Activated T-helper 17 cell treated with anti-CD3 and anti-CD28 coated beads, Interleukin-2, amount 50 U/mL, for 72 hours (primary cell): ENCODE data around the gene KMT5B. TPM values are rescaled to one million over a fixed set of nuclear protein-coding genes. Genes with fewer than 3 reads are reported as not detected.
A peak's percentile ranks its signal among the peaks of the same experiment; 100 is the strongest.

ENCODE experiments used
- ATAC-seq: fragments of 150-1000 bp; cut with Tn5 transposase; replicated peaks from 2 replicates; pipeline ENCODE4 v1.10.0; 2021; ENCODE audit warnings: mild to moderate bottlenecking, moderate library complexity
- H3K27ac Mint-ChIP-seq: one replicate; pipeline ENCODE4 v1.8.0; 2022; ENCODE audit warnings: mixed read lengths
- H3K27me3 Mint-ChIP-seq: one replicate; pipeline ENCODE4 v1.8.0; 2022; ENCODE audit warnings: mixed read lengths
- H3K36me3 Mint-ChIP-seq: one replicate; pipeline ENCODE4 v1.8.0; 2022; ENCODE audit warnings: low read depth, mild to moderate bottlenecking, mixed read lengths
- H3K4me1 Mint-ChIP-seq: one replicate; pipeline ENCODE4 v1.8.0; 2022; ENCODE audit warnings: mixed read lengths
- H3K4me3 Mint-ChIP-seq: one replicate; pipeline ENCODE4 v1.8.0; 2022; ENCODE audit warnings: mild to moderate bottlenecking, mixed read lengths
- H3K9me3 Mint-ChIP-seq: one replicate; pipeline ENCODE4 v1.8.0; 2022; ENCODE audit warnings: mixed read lengths
- total RNA-seq, 2 donors: library from RNA; stranded (reverse); gene quantifications; one replicate each; pipeline ENCODE4 v1.2.3, GENCODE V29; 2022

KMT5B gene
- total RNA-seq, 2 donors from 2014 or later: 20.1 to 30.0 TPM

DNA sequence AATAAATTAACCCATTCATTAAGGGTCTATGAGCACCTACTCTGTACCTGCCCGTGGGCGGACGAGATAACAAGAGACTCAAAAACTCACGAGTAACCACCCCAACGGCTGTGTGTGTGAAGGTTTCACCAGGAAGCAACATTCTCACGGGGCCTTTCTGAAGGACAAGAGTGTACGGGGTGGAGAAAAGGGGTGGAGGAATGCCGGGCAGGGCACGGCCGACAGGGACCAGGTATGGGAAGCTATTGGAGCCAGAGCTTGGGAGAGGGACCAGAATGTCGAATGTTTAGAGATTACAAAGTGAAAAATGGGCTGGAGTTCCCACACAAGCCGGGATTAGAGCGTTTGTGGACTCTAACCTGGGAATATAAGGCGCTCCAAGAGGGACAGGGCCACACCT is 1.6 kb downstream of the KMT5B start:
- Mint-ChIP-seq H3K36me3 (peaks cover 13% of the 10 kb centered on the region), H3K4me3 (peak overlapping the region; percentile 83), H3K9me3 (no peaks in the 10 kb centered on the region), H3K27me3 (no peaks in the 10 kb centered on the region), H3K27ac (peak overlapping the region; percentile 47), H3K4me1 (peaks cover 31% of the 10 kb centered on the region)
- ATAC-seq: no peak

DNA sequence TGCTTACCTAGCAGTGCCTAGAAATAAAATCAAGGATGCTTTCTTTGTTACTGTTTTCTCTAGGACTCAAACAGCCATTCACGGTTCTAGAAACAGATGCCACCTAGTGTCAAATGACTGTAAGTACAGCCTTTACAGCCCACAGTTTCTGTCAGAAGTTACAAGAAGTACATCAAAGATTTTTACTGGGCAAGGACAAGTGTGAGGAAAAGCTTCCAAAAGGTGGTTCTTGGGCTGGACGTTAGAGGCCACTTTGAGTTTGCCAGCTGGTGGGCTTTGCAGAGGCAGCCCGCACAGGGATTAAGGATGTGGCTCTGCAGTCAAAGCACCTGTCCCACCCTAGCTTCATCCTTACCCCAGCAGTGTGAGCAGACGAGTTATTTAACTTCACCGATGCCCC is 6.9 kb downstream of the KMT5B start:
- Mint-ChIP-seq H3K4me3 (no peak overlapping the region), H3K4me1 (peaks cover 35% of the 10 kb centered on the region), H3K9me3 (no peaks in the 10 kb centered on the region), H3K27ac (no peak overlapping the region), H3K36me3 (no peaks in the 10 kb centered on the region), H3K27me3 (no peaks in the 10 kb centered on the region)
- ATAC-seq: peak; percentile 57

DNA sequence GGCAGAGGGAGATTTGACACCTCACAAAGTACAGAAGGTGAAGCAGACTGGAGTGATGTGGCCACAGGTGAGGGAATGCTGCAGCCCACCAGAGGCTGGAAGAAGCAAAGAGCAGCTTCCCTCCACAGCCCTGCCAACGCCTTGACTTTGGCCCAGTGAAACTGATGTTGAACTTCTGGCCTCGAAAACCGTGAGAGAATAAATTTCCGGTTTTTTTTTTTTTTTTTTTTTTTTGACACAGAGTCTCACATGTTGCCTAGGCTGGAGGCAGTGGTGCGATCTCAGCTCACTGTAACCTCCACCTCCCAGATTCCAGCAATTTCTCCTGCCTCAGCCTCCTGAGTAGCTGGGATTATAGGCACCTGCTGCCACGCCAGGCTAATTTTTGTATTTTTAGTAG is 8.7 kb downstream of the KMT5B start:
- Mint-ChIP-seq H3K27me3 (no peaks in the 10 kb centered on the region), H3K4me3 (no peak overlapping the region), H3K36me3 (no peaks in the 10 kb centered on the region), H3K4me1 (peaks cover 34% of the 10 kb centered on the region), H3K27ac (no peak overlapping the region), H3K9me3 (no peaks in the 10 kb centered on the region)
- no peak for ATAC-seq

DNA sequence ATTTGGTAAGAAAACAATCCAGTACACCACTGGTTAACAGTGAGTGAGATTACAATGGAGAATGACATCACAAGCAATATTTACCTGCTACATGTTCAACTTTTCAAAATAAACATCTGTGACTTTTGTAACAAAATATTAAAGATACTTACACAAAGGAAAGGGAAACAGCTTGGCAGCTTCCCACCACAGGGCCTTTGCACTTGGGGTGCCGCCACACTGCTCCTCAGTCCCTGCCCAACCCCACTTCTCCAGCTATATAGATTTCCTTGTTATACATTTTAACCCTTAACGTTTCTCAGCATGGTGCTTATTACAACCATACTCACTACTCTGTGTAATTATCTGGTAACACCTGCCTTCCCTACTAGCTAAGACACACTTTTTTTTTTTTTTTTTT is 10.9 kb downstream of the KMT5B start:
- Mint-ChIP-seq H3K27me3 (no peaks in the 10 kb centered on the region), H3K36me3 (no peaks in the 10 kb centered on the region), H3K4me1 (peaks cover 29% of the 10 kb centered on the region), H3K9me3 (no peaks in the 10 kb centered on the region), H3K27ac (no peak overlapping the region), H3K4me3 (no peak overlapping the region)
- no peak for ATAC-seq

DNA sequence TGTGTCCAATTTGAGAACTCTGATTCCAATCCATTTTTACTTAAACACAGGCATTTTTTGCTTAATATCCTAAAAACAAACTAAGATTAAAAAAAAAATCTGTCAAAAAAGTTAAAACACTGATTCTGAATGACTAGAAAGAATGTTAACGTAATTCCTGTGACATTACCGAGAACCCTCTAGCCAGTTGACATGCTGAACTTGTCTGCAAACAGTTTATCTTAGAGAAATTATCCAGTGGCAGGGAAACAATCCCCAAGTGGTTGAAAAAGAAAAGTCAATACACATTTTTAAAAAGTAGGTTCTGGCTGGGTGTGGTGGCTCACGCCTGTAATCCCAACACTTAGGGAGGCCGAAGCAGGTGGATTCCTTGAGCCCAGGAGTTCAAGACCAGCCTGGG is 11.6 kb downstream of the KMT5B start:
- Mint-ChIP-seq H3K27ac (no peak overlapping the region), H3K9me3 (no peaks in the 10 kb centered on the region), H3K27me3 (no peaks in the 10 kb centered on the region), H3K4me1 (peaks cover 31% of the 10 kb centered on the region), H3K4me3 (no peak overlapping the region), H3K36me3 (no peaks in the 10 kb centered on the region)
- no peak for ATAC-seq

DNA sequence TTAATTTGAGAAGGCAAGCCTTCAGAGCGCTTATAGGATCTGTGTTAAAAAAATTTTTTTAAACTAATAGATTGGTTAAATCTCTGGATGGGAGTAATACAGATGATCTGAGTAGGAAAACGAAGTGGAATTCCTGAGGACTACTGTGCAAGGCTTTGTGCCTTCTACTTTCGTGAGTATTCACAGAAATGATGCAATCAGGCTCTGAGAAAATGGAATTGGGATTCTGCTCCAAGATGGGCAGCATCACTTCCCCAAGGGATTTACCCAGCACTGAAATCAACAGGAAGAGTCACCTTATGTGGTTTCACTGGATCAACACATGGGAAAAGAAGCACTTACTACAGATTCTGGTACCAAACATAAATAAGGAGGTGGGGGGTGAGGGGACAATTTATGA is 12.5 kb downstream of the KMT5B start:
- no peak overlapping the region for H3K27ac Mint-ChIP-seq
- no peaks in the 10 kb centered on the region for H3K27me3 Mint-ChIP-seq
- no peaks in the 10 kb centered on the region for H3K36me3 Mint-ChIP-seq
- no peak for ATAC-seq
- no peak overlapping the region for H3K4me3 Mint-ChIP-seq
- H3K4me1 Mint-ChIP-seq: peaks cover 28% of the 10 kb centered on the region
- no peaks in the 10 kb centered on the region for H3K9me3 Mint-ChIP-seq

DNA sequence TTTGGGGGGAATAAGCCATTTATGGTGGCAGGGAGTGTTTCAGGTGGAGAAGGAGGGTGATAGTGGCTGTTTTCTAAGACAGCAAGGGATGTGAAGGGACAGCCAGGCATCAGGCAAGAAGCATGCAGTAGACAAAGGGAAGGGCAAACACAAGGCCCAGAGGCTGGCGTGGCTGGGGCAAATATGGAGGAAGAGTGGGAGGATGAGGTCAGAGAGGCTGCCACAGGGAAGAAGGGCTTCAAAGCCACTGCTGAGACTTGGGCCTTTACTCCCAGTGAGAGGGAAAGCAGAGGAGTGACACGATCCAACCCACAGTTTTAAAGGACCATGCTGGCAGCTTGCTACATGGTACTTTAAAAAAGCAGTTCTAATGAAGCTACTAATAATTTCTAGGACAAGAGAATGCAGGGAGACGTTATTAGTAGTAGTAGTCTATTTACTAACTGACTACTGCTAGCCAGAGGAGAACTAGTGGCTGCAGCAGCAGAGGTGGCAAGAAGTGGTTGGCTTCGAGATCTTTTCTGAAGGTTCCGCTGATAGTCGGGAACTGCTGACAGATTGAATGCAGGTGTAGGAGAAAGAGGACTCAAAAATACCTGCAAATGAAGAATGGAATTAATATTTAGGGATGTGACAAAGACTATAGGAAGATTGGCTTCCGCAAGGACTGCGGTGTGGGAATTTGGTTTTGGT is 13.7 kb downstream of the KMT5B start:
- no peaks in the 10 kb centered on the region for H3K27me3 Mint-ChIP-seq
- H3K36me3 Mint-ChIP-seq: no peaks in the 10 kb centered on the region
- H3K4me3 Mint-ChIP-seq: peak overlapping the region; percentile 0
- no peaks in the 10 kb centered on the region for H3K9me3 Mint-ChIP-seq
- peak overlapping the region; percentile 18 for H3K27ac Mint-ChIP-seq
- H3K4me1 Mint-ChIP-seq: peaks cover 32% of the 10 kb centered on the region
- ATAC-seq: no peak

DNA sequence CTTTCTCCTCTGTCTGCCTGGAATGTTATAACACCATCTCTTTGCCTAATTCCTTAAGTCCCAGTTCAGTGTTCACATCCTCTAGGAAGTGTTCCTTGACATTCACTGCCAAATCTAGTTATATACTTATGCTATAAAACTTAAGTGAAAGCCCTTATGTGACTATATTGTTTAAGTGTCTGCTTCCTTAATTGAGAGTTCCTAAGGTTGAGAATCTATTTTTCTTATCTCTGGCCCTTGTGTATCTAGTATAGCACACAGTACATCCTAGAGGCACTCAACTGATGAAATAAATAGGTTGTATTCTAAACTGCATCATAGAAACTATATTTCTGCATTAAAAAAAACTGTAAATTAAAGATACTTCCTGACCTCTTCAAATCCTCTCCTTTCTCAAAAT is 16.9 kb downstream of the KMT5B start:
- Mint-ChIP-seq H3K9me3 (no peaks in the 10 kb centered on the region), H3K27ac (no peak overlapping the region), H3K27me3 (no peaks in the 10 kb centered on the region), H3K36me3 (no peaks in the 10 kb centered on the region), H3K4me3 (no peak overlapping the region), H3K4me1 (peaks cover 40% of the 10 kb centered on the region)
- no peak for ATAC-seq

DNA sequence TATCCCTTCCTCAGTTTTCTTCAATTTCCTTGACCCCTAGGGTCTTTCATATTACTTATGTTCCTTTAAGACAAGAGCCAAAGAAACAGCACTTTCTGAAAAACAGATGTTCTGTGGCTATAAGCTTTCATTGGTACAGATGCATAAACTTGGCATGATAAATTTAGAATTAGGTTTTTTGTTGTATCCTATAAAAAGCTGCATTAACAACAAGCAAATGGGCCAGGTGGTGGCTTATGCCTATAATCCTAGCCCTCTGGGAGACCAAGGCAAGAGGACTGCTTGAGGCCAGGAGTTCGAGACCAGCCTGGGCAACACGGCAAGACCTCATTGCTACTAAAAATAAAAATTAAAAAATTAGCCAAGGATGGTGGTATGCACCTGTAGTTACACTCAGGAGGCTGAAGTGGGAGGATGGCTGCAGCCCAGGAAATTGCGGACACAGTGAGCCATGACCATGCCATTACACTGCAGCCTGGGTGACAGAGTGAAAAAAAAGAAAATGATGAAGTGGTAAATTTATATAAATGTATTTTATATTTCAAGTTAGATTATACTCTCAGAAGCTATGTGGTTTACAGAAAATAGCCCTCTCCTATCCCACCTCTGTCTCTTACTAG is 18.3 kb downstream of the KMT5B start:
- no peak for ATAC-seq
- H3K27me3 Mint-ChIP-seq: no peaks in the 10 kb centered on the region
- H3K9me3 Mint-ChIP-seq: no peaks in the 10 kb centered on the region
- peaks cover 4% of the 10 kb centered on the region for H3K36me3 Mint-ChIP-seq
- H3K4me1 Mint-ChIP-seq: peaks cover 36% of the 10 kb centered on the region
- H3K27ac Mint-ChIP-seq: no peak overlapping the region
- no peak overlapping the region for H3K4me3 Mint-ChIP-seq

DNA sequence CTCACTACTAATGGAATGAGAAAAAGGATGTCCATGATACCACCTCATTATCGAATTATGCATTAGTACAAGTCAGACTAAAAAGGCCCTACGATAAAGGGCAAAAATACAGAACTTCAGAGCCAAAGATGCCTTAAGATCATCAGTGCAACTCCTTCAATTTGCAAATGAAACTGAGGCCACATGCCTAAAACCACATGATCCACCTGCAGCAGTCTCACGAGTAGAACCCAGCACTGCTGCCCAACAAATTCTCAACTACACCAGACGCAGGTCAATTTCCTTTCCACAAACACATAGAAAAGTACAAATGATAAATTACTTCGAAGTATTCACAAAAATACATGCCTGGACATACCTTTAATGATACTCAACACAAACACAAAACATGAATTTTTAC is 20.1 kb downstream of the KMT5B start:
- Mint-ChIP-seq H3K27me3 (no peaks in the 10 kb centered on the region), H3K36me3 (peaks cover 10% of the 10 kb centered on the region), H3K4me1 (peaks cover 29% of the 10 kb centered on the region), H3K27ac (no peak overlapping the region), H3K9me3 (no peaks in the 10 kb centered on the region), H3K4me3 (no peak overlapping the region)
- no peak for ATAC-seq

DNA sequence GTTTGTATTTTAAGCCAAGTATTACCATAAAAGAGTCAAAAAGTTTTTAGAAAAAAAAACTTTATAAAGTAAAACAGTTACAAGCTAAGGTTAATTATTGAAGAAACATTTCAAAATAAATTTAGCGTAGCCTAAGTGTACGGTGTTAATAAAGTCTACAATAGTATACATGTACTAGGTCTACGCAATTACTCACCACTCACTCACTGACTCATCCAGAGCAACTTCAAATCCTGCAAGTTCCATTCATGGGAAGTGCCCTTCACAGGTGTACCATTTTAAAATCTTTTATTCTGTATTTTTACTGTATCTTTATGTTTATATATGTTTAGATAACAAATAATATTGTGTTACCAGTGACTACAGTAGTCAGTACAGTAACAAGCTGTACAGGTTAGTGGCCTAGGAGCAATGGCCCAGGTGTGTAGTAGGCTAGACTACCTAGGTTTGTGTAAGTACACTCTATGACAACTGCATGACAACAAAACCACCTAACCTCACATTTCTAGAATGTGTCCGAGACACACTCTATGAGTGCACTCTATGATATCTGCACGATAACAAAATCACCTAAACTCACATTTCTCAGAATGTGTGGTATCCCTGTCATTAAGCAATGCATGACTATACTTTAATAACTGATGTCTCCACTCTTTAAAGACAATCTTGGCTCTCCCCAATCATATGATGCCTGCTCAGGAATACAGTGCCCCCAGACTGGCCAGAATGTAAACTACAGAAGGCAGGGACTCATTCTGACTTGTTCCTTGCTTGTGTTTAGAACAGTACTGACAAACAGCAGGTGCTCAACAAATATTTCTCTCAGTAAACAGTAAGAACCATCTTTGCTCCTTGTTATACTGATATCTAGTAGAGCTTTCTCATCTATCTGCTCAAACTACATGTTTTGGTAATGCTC is 21.2 kb downstream of the KMT5B start:
- H3K4me1 Mint-ChIP-seq: peaks cover 29% of the 10 kb centered on the region
- ATAC-seq: peak; percentile 88
- H3K27ac Mint-ChIP-seq: peak overlapping the region; percentile 57
- no peaks in the 10 kb centered on the region for H3K27me3 Mint-ChIP-seq
- H3K9me3 Mint-ChIP-seq: no peaks in the 10 kb centered on the region
- H3K4me3 Mint-ChIP-seq: no peak overlapping the region
- peaks cover 21% of the 10 kb centered on the region for H3K36me3 Mint-ChIP-seq

DNA sequence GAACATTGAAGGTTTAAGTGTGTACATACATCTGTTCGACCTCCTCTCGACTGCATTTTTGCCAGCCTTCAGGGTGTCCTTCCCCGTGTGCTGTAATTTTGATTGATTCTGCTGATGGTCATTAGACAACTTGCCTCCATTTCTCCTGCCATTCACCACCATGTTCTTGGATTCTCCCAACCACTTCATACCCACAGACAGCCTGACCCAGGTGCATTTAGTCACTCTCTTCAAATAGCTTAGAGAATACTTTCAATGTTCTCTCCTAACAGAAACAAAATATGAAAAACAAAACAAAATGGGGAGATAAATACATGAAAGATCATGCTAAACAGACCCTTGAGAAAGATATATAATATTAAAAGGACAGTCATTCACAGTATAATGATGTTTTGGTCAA is 23.2 kb downstream of the KMT5B start:
- Mint-ChIP-seq H3K36me3 (peaks cover 41% of the 10 kb centered on the region), H3K27ac (no peak overlapping the region), H3K27me3 (no peaks in the 10 kb centered on the region), H3K4me1 (peaks cover 18% of the 10 kb centered on the region), H3K4me3 (no peak overlapping the region), H3K9me3 (no peaks in the 10 kb centered on the region)
- no peak for ATAC-seq

DNA sequence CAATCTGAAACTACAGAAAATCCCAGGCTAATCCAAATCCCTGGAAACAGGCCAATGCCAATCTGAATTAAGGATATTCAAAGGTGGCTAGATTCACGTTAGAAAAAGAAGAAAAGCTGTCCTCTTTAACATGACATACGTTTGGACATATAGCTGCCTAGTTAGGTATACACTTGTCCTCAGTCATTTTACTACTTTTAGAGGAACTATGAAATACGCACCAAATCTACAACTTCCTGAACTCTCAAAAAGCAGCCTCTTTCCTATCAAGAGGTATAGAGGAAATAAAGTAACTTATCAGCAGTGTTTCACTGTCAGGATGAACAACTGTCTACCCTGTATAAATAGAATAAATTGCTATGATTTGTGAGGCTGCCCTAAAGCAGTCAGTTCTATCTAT is 24.0 kb downstream of the KMT5B start:
- Mint-ChIP-seq H3K36me3 (peaks cover 49% of the 10 kb centered on the region), H3K27ac (no peak overlapping the region), H3K27me3 (no peaks in the 10 kb centered on the region), H3K9me3 (no peaks in the 10 kb centered on the region), H3K4me1 (peaks cover 18% of the 10 kb centered on the region), H3K4me3 (no peak overlapping the region)
- ATAC-seq: no peak

DNA sequence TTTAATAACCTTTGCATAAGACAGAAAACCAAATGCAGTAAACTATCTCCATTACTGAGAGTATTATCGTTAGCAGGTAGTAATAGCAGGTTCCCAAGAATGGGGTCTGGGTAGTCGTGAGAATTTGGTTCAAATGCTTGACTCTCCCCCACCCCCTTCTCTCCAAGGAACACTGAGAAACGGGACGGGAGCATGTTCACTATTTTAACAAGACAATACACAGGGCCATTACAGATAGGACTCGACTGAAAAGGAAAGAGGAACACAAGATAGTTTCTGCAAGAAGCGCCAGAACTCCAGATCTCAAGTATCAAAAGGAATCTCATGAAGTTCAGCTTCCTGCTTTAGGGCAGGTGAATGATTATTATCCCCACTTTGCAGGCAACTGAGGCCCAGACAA is 27.0 kb downstream of the KMT5B start:
- Mint-ChIP-seq H3K36me3 (peaks cover 77% of the 10 kb centered on the region), H3K9me3 (no peaks in the 10 kb centered on the region), H3K27ac (no peak overlapping the region), H3K27me3 (no peaks in the 10 kb centered on the region), H3K4me1 (peaks cover 6% of the 10 kb centered on the region), H3K4me3 (no peak overlapping the region)
- no peak for ATAC-seq
